Measurements from ENCODE around the gene HAUS3. TPM values are rescaled to one million over a fixed set of nuclear protein-coding genes. Genes with fewer than 3 reads are reported as not detected.
A peak's percentile ranks its signal among the peaks of the same experiment; 100 is the strongest.

The HAUS3 gene
- total RNA-seq, 4 donors from 2014 or later, result 8.9 to 13.0 (median 10.7) TPM

GRCh38 chr4:2259541-2260343 is 17.8 kb upstream of the HAUS3 start:
- intact Hi-C loops (cut with DNase I), result loop anchor here (10.0 kb wide), 1 partner anchor 155 kb away; the partner anchor contains the start of genes CFAP99 and ZFYVE28
- peak overlapping the region in 3 of 4 donors; percentile 91 to 98 (median 95) for H3K4me3 ChIP-seq

GRCh38 chr4:2259036-2259540 is 17.2 kb upstream of the HAUS3 start:
- peak overlapping the region in 2 of 4 donors; percentile 95 to 98 for H3K4me3 ChIP-seq
- no peak for TF ChIP-seq CTCF (IDR thresholded peaks at IDR 0.05)
- TF ChIP-seq POLR2A (IDR thresholded peaks at IDR 0.05), result no peak
- intact Hi-C loops (cut with DNase I), result loop anchor here (10.0 kb wide), 1 partner anchor 156 kb away; the partner anchor contains the start of genes CFAP99 and ZFYVE28
- no peaks in the 10 kb centered on the region for H3K9me3 ChIP-seq
- DNase-seq, result no peak
- peaks cover 0 to 46% (median 0%) of the 10 kb centered on the region in 3 donors for H3K36me3 ChIP-seq
- H3K27ac ChIP-seq, result peak overlapping the region; percentile 90 to 98 (median 94)
- H3K4me1 ChIP-seq, result peaks cover 57 to 86% (median 61%) of the 10 kb centered on the region in 3 donors
- 89 to 100% methylated on average over 3 of the region's 13 CpGs for WGBS, 2 donors
- H3K27me3 ChIP-seq, result no peaks in the 10 kb centered on the region

More at GRCh38 chr4:2259541-2260343, 17.8 kb upstream of the HAUS3 start:
- Histone ChIP-seq H3K27me3 (no peaks in the 10 kb centered on the region), H3K36me3 (peaks cover 0 to 39% (median 0%) of the 10 kb centered on the region in 3 donors), H3K4me1 (peaks cover 57 to 84% (median 61%) of the 10 kb centered on the region in 3 donors), H3K9me3 (no peaks in the 10 kb centered on the region), H3K27ac (peak overlapping the region; percentile 90 to 98 (median 94))
- WGBS, 2 donors, result 97% methylated on average over 6 of the region's 15 CpGs; no CpG with 5 or more reads in 1 of the 2 donors
- no peak for DNase-seq
- TF ChIP-seq CTCF (IDR thresholded peaks at IDR 0.05), result no peak
- TF ChIP-seq POLR2A (IDR thresholded peaks at IDR 0.05), result no peak

- Histone ChIP-seq H3K9me3 (no peaks in the 10 kb centered on the region), H3K27me3 (no peaks in the 10 kb centered on the region), H3K4me1 (peaks cover 57 to 86% (median 61%) of the 10 kb centered on the region in 3 donors), H3K36me3 (peaks cover 0 to 53% (median 0%) of the 10 kb centered on the region in 3 donors), H3K4me3 (no peak overlapping the region), H3K27ac (peak overlapping the region; percentile 90 to 98 (median 94))
- 93 to 100% methylated on average over 1 to 3 of the region's 18 CpGs for WGBS, 2 donors
- TF ChIP-seq CTCF (IDR thresholded peaks at IDR 0.05) (no peak), POLR2A (IDR thresholded peaks at IDR 0.05) (no peak)
- no peak for DNase-seq
- intact Hi-C loops (cut with DNase I), result loop anchor here (10.0 kb wide), 1 partner anchor 156 kb away; the partner anchor contains the start of genes CFAP99 and ZFYVE28
These were observed 16.4 kb upstream of the HAUS3 start for GRCh38 chr4:2258091-2259035.

- WGBS, 2 donors, result 30 to 69% methylated on average over 2 of the region's 14 CpGs
- no peaks in the 10 kb centered on the region for H3K27me3 ChIP-seq
- H3K36me3 ChIP-seq, result peaks cover 0 to 61% (median 2%) of the 10 kb centered on the region in 3 donors
- H3K27ac ChIP-seq, result peak overlapping the region; percentile 74 to 98 (median 92)
- peaks cover 53 to 84% (median 57%) of the 10 kb centered on the region in 3 donors for H3K4me1 ChIP-seq
- intact Hi-C loops (cut with DNase I), result loop anchor here (10.0 kb wide), 1 partner anchor 157 kb away; the partner anchor contains the start of genes CFAP99 and ZFYVE28
- no peak overlapping the region for H3K4me3 ChIP-seq
- no peaks in the 10 kb centered on the region for H3K9me3 ChIP-seq
- no peak for DNase-seq
- no peak for TF ChIP-seq POLR2A (IDR thresholded peaks at IDR 0.05)
- no peak for TF ChIP-seq CTCF (IDR thresholded peaks at IDR 0.05)
These were observed 15.6 kb upstream of the HAUS3 start for GRCh38 chr4:2257361-2258081.

Measured in esophagus squamous epithelium (tissue), 5 donors.